Anterior cingulate cortex (tissue), 58 donors: ENCODE data around the gene SS18.
A peak's percentile ranks its signal among the peaks of the same experiment; 100 is the strongest.

Source experiments
- DNase-seq, 58 donors: peaks; one replicate each; lab custom pipeline; 2025; lab: John Stamatoyannopoulos, UW

The SS18 gene

DNA sequence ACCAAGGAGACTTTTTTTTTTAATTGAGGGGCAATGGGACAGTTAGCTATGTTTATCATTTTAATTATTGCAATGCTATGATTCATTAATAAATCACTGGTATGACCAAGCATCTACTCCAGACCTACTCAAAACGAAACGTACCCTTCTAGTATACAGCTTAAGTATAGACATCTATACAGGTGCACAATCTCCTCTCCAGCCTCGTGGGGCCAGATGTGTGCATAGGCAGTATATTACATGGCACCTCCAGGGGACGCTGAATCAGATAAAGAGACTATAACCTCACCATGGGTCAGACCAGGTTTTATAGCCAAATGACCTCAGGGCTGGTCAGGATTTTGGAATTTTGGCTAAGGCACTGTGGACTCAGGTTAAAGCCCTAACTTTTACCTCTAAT lies 86.6 kb downstream of the SS18 start:
- no peak for DNase-seq

DNA sequence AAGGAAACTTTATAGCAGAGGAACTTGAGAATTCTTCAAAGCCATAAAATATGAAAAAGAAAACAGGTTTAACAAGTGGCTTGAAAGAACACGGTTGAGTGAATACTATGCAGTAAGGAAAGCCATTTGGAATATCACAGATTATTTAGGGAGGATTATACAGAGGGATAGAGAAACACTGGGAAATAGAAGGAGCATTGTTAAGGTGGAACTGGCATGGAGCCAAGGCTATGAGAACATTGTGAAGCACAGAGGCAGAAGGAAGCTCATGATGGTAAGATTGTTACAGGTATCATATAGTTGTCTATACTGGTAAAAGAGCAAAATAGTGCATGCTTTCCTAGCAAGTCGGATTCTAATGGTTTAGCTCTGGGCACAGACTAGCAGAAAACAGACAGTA lies 87.1 kb downstream of the SS18 start:
- peak in 2 of 58 donors; percentile 1 to 12 for DNase-seq

DNA sequence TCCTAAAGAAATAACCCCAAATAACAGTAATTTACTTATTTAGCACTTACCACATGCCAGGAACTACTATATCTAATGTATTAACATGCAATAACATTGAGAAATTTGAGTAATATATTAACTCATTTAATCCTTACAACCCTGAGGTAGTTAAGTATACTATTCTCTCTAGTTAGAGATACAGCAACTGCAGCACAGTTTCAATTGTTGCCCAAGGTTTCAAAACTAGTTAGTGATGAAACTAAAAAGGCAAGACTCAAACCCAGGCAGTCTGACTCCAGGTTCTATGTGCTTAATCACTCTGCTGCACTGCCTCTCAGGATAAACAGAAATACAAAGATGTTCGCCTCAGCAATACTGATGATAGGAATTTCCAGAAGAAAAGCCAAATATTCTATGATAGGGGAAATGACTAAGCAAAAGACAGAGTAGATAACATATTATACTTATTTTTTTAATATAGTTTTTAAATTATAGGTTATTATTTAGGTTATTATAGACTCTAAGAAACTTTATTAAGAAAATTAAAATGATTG lies 88.0 kb downstream of the SS18 start:
- no peak for DNase-seq

DNA sequence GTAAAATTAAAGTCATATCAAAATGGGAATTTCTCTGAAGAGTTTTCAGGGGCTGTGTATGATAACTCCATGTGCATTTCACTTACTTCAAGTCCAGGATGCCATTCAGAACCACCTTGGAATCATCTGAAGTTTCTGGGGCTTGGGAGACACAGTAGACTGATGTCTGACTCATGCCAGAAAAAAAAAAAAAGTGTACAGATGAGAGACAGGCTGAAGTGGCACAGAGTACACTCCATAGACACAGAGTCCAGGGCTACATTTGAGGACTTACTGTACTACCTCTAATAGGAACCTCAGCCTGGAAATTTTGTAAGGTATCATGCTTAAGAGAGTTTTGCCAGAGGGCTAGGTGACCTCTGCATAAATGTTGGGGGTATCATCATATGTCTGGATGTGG lies 92.0 kb downstream of the SS18 start:
- DNase-seq, result no peak

DNA sequence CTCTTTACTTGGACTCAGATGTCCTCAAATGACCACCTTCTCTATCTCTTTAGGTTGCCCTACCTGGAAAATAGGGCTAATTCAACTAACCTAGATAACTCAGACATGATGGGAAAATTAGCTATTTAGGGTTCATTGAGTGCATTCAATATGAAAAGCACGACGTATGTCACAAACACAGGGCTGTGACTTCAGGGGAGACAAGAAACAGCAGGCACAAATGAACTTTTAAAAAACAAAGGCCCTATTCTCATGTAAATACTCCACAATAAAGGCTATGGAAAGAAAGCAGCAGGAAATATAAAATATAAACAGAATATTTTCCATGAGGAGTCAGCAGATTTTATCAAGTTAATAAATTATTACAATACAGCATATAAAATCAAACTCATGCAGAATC lies 97.8 kb downstream of the SS18 start:
- no peak for DNase-seq

DNA sequence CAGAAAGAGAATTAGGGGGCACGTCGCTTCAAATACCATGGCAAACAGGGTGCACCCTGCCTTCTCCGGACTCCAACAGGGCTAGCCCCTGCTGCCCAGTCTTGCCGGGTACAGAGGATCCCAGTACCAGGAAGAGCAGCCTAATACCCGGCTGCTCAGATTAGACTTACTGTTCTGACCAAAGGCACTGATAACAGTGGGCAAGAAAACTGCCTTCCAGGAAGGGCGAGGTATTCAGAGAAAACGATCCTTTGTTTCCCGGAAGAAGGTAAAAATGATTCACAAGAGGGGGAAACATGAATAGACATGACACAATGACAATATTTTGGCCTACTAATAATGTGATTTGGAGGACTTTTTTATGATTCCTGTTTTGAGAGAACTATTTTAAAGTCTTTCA lies 99.9 kb downstream of the SS18 start:
- no peak for DNase-seq

DNA sequence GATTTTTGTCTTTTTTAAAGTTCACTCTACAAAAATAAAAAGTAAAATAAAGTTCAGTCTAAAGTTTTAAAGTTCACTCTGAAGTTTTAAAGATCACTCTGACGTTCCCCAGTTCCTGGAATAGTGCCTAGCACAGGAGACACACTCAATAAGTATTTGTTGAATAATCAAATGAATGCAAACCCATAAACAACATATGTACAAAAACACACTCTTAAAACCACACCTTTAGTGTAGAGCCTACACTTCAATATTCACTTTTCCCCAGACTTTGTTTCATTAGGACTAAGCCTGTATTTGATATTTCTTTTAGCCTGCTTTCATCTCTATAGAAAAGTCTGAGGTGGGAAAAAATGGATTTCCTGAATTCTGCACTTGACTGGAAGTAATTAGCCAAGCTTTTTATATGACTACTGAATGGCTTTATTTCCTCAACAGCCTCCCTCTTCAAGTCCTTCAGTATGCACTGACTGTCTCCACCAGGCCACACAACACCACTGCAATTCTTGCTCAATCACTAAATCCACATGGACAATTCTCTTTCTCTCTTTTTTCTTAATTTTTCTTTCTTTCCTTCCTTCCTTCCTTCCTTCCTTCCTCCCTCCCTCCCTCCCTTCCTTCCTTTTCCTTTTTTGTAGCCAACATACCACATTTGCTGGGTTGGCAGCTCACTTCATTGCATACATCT lies 104.6 kb downstream of the SS18 start:
- DNase-seq, result no peak

DNA sequence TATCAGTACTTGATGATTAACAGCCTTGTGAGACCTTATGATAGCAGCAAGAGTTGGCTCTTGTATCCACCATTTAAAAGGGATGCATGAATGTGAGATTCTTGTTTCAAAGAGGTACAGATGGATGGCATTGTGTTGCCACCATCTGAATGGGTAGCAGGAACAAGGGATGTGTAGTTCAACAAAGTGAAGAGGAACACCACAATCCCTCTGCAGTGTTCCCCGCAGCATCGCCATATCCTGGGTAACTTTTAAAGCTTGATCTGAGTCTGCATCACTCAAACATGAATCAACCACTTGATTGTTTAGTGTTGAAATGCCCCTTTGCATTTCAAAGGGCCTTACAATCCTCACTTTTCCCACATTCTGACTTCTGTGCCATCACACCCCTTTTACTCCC lies 106.7 kb downstream of the SS18 start:
- no peak for DNase-seq

DNA sequence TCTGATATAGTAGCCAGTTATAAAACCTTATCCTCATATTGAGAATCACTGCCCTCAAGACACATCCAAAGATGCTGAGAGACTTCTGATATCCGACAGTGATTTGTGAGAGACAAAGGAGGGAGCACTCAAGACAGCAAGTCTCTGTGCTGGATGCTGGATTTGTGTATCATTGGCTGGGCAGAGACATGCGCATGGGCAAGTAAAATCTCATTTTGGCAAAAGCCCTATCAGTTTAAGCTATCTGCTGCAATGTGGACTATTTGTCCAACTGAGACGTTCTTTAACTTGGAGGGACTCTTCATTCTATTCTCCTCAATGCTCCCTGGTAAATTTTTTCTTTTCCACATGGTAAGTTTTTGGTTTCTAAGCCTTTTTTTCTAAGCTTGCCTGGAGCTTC lies 107.5 kb downstream of the SS18 start:
- DNase-seq, result no peak

DNA sequence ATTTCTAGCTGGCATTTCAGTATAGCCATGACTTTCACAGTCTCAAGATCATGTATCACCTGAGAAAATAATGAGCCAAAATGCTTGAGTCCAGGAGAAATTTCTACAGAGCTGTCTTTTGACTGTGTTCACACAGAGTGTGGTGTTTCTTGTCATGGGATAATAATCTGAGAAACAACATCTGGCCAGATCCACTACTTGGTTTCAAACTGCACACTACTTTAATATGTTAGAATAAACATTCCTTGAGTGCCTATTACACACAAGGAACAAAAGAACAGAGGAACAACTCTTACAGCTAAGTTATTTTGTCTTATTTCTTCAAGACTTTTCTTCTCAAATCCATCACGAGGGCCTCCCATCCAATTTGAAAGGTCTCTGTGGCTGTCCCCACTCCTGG lies 108.3 kb downstream of the SS18 start:
- DNase-seq, result no peak

DNA sequence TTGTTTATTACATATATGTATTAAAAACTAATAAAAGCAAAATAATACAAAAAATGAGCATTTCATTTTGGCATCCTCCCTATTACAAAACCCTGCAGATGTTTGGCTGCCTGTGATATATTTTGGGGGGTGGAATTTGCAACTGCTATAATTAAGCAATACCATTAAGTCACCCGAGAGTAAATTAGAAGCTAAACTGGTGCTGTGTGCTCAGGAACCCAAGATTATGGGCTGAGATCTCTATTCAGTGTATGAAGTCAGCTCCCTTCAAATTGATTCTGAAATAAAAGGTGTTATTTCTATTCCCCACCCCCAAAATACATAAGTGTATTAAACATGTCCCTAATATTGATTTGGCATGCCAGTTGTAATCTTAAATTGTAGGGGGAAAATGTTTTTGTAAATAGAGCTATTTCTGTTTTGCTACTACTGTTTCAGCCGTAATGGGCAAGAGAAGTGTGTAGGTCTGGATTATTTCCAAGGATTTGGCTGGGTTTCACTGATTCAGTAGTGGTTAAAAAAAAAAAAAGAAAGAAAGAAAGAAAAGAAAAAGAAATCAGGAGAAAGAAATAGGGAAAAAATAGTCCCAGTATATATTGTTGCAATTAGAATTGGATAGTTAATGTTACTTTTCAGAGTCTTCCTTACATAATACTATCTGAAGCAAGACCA lies 110.9 kb downstream of the SS18 start:
- DNase-seq, result no peak

DNA sequence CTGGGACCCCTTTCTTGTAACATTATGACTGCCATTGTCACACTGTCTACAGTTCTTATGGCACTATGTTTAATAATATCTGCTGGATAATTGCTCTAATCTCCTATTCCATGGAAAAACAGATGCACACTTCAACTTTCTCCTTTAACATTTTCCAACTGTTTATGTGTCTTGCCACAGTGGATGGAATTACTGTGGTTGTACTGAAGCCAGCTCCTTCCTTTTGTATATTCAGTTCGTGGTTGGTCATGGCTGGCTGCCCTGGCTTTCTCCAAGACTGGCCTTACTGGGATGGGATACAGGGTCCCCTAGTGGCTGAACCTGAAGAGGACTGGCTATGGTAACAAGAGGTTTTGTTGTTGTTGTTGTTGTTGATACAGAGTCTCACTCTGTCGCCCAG lies 113.9 kb downstream of the SS18 start:
- DNase-seq, result no peak

DNA sequence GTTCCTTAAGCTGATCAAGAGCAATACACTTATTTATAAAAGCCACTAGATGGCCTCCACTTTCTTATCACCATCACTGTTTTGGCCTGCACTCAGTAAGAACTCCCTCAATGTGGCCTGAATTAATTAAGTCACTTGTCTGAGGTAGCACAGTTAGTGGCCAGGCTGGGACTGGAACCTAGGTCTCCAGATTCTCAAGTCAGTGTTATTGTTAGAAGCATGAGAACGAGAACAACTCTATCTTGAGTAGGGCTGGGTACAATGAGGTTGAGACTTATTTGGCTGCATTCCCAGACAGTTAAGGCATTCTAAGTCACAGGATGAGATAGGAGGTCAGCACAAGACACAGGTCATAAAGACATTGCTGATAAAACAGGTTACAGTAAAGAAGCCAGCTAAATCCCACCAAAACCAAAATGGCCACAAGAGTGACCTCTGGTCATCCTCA lies 115.8 kb downstream of the SS18 start:
- no peak for DNase-seq
